Astrocyte (in vitro differentiated cells and primary cell): ENCODE data around the gene TMEM107. TPM values are rescaled to one million over a fixed set of nuclear protein-coding genes. Genes with fewer than 3 reads are reported as not detected.
A peak's percentile ranks its signal among the peaks of the same experiment; 100 is the strongest.

ENCODE experiments used
- DNase-seq: peaks from one replicate; pipeline ENCODE4 v3.0.0-alpha.2; 2010; ENCODE audit warnings: low read depth
- FAIRE-seq: peaks from 2 replicates; lab custom pipeline; 2011; peaks lifted over from hg19 to GRCh38; lab: Jason Lieb, UNC
- H2AFZ ChIP-seq: 2 replicates; pipeline ENCODE4 v1.6.0; 2012; ENCODE audit warnings: low read depth, low read length, inconsistent platforms
- H3K27ac ChIP-seq: 2 replicates; pipeline ENCODE4 v1.5.1; 2011; ENCODE audit warnings: low read depth, low read length, inconsistent platforms
- H3K27me3 ChIP-seq: 2 replicates; pipeline ENCODE4 v1.6.0; 2011; ENCODE audit warnings: low read length, inconsistent platforms; ENCODE audit not compliant: insufficient read depth
- H3K36me3 ChIP-seq: 2 replicates; pipeline ENCODE4 v1.5.1; 2011; ENCODE audit warnings: low read length, inconsistent platforms; ENCODE audit not compliant: insufficient read depth
- H3K4me1 ChIP-seq: 2 replicates; pipeline ENCODE4 v1.5.1; 2011; ENCODE audit warnings: low read length, inconsistent platforms; ENCODE audit not compliant: insufficient read depth
- H3K4me2 ChIP-seq: 2 replicates; pipeline ENCODE4 v1.6.0; 2012; ENCODE audit warnings: low read length, inconsistent platforms
- H3K4me3 ChIP-seq: 2 replicates; pipeline ENCODE4 v1.5.1; 2011; ENCODE audit warnings: low read depth, mild to moderate bottlenecking, low read length, inconsistent platforms; ENCODE audit not compliant: insufficient read depth
- H3K79me2 ChIP-seq: 2 replicates; pipeline ENCODE4 v1.6.0; 2012; ENCODE audit warnings: mild to moderate bottlenecking, low read length, inconsistent platforms; ENCODE audit not compliant: insufficient read depth
- H3K9ac ChIP-seq: 2 replicates; pipeline ENCODE4 v1.6.0; 2012; ENCODE audit warnings: mild to moderate bottlenecking, low read length, inconsistent platforms
- H3K9me3 ChIP-seq: 2 replicates; pipeline ENCODE4 v1.5.1; 2012; ENCODE audit warnings: low read depth, mild to moderate bottlenecking, low read length, inconsistent platforms; ENCODE audit not compliant: insufficient read depth
- H4K20me1 ChIP-seq: 2 replicates; pipeline ENCODE4 v1.6.0; 2012; ENCODE audit warnings: low read length, inconsistent platforms; ENCODE audit not compliant: insufficient read depth
- H3K27ac Mint-ChIP-seq: one replicate; pipeline ENCODE4 v1.8.0; 2021; ENCODE audit warnings: mild to moderate bottlenecking, mixed read lengths; ENCODE audit not compliant: unreplicated experiment
- H3K27me3 Mint-ChIP-seq: one replicate; pipeline ENCODE4 v1.8.0; 2021; ENCODE audit warnings: low read depth, mixed read lengths; ENCODE audit not compliant: unreplicated experiment
- H3K36me3 Mint-ChIP-seq: one replicate; pipeline ENCODE4 v1.8.0; 2021; ENCODE audit warnings: low read depth, mixed read lengths; ENCODE audit not compliant: unreplicated experiment
- H3K4me1 Mint-ChIP-seq: one replicate; pipeline ENCODE4 v1.8.0; 2021; ENCODE audit warnings: low read depth, mixed read lengths; ENCODE audit not compliant: unreplicated experiment
- H3K4me3 Mint-ChIP-seq: one replicate; pipeline ENCODE4 v1.8.0; 2021; ENCODE audit warnings: mild to moderate bottlenecking, moderate library complexity, mixed read lengths; ENCODE audit not compliant: unreplicated experiment
- H3K9me3 Mint-ChIP-seq: one replicate; pipeline ENCODE4 v1.8.0; 2021; ENCODE audit warnings: mild to moderate bottlenecking, mixed read lengths; ENCODE audit not compliant: unreplicated experiment
- CTCF ChIP-seq: IDR thresholded peaks from 2 replicates; pipeline ENCODE4 v1.5.1; 2011; ENCODE audit warnings: low read depth, mild to moderate bottlenecking, inconsistent platforms, low read length, moderate library complexity; ENCODE audit not compliant: insufficient read depth
- EZH2 ChIP-seq: IDR thresholded peaks from 2 replicates; pipeline ENCODE4 v1.6.1; 2012; ENCODE audit warnings: mild to moderate bottlenecking, low read length, inconsistent platforms; ENCODE audit not compliant: insufficient read depth
- total RNA-seq: library from RNA; stranded (reverse); gene quantifications from 2 replicates; pipeline ENCODE4 v1.2.1, GENCODE V29; 2021

The TMEM107 gene
- total RNA-seq, 1 donor from 2014 or later: 9.4 TPM

- no peak overlapping the region for H3K4me2 ChIP-seq
- no peak for TF ChIP-seq EZH2
- no peak for TF ChIP-seq CTCF
- H3K4me1 ChIP-seq: peaks cover 3% of the 10 kb centered on the region
- H2AFZ ChIP-seq: no peak overlapping the region
- DNase-seq (no peak), FAIRE-seq (no peak)
- no peaks in the 10 kb centered on the region for H3K36me3 Mint-ChIP-seq
- H3K27ac Mint-ChIP-seq: no peak overlapping the region
- H3K27me3 ChIP-seq: no peaks in the 10 kb centered on the region
- H3K36me3 ChIP-seq: no peaks in the 10 kb centered on the region
- no peak overlapping the region for H3K4me3 Mint-ChIP-seq
- no peaks in the 10 kb centered on the region for H3K9me3 Mint-ChIP-seq
- H3K4me1 Mint-ChIP-seq: peaks cover 1% of the 10 kb centered on the region
- H3K27ac ChIP-seq: no peak overlapping the region
- H3K79me2 ChIP-seq: no peaks in the 10 kb centered on the region
- H4K20me1 ChIP-seq: peaks cover 4% of the 10 kb centered on the region
- H3K27me3 Mint-ChIP-seq: peaks cover 21% of the 10 kb centered on the region
- H3K4me3 ChIP-seq: no peak overlapping the region
- H3K9me3 ChIP-seq: no peaks in the 10 kb centered on the region
- H3K9ac ChIP-seq: no peak overlapping the region
Measured at GRCh38 chr17:8131844-8132441, 44.2 kb downstream of the TMEM107 start.

GRCh38 chr17:8128125-8128784 lies 47.9 kb downstream of the TMEM107 start:
- H3K4me3 Mint-ChIP-seq: peak overlapping the region; percentile 45
- TF ChIP-seq CTCF: no peak
- TF ChIP-seq EZH2: no peak
- H3K36me3 ChIP-seq: no peaks in the 10 kb centered on the region
- DNase-seq (no peak), FAIRE-seq (no peak)
- H3K27ac ChIP-seq: no peak overlapping the region
- no peaks in the 10 kb centered on the region for H3K9me3 Mint-ChIP-seq
- H3K27me3 Mint-ChIP-seq: peaks cover 41% of the 10 kb centered on the region
- no peaks in the 10 kb centered on the region for H3K9me3 ChIP-seq
- peaks cover 10% of the 10 kb centered on the region for H3K4me1 Mint-ChIP-seq
- no peaks in the 10 kb centered on the region for H3K36me3 Mint-ChIP-seq
- H3K4me1 ChIP-seq: peaks cover 34% of the 10 kb centered on the region
- no peak overlapping the region for H3K27ac Mint-ChIP-seq
- no peak overlapping the region for H3K9ac ChIP-seq
- no peak overlapping the region for H3K4me2 ChIP-seq
- H3K79me2 ChIP-seq: no peaks in the 10 kb centered on the region
- no peak overlapping the region for H2AFZ ChIP-seq
- peaks cover 8% of the 10 kb centered on the region for H4K20me1 ChIP-seq
- H3K4me3 ChIP-seq: no peak overlapping the region
- peaks cover 18% of the 10 kb centered on the region for H3K27me3 ChIP-seq
